WTC11 (cell line): ENCODE data around the gene TLE5. TPM values are rescaled to one million over a fixed set of nuclear protein-coding genes. Genes with fewer than 3 reads are reported as not detected.
"Not testable (repeated sequence)": the region's sequence is repeated elsewhere in the genome, so short reads cannot be mapped to it uniquely, and the experiment has no call there.

Experiments
- ATAC-seq: fragments of 200-7000 bp; cut with Tn5 transposase; 2 replicates; pipeline ENCODE4 v1.10.0; 2021; ENCODE audit warnings: mild to moderate bottlenecking, moderate library complexity
- CTCF ChIA-PET: fragments of 300-600 bp; sonication (Branson Sonifier 250); formaldehyde crosslinking; loops from one replicate; lab custom pipeline; 2021; ENCODE audit warnings: antibody characterized with exemption; lab: Charles Lee
- POLR2A ChIA-PET: fragments of 350-600 bp; sonication (Branson Sonifier 250); formaldehyde crosslinking; loops from one replicate; lab custom pipeline; 2021; ENCODE audit warnings: antibody characterized with exemption; lab: Charles Lee
- DNase-seq: peaks from one replicate; pipeline ENCODE4 v3.0.0; 2021; ENCODE audit warnings: low spot score
- H3K27ac Mint-ChIP-seq: 2 replicates; pipeline ENCODE4 v1.8.0; 2021; ENCODE audit warnings: mixed read lengths
- H3K27me3 Mint-ChIP-seq: 2 replicates; pipeline ENCODE4 v1.8.0; 2021; ENCODE audit warnings: low read depth, mild to moderate bottlenecking, moderate library complexity, mixed read lengths
- H3K36me3 Mint-ChIP-seq: 2 replicates; pipeline ENCODE4 v1.8.0; 2021; ENCODE audit warnings: mixed read lengths
- H3K4me1 Mint-ChIP-seq: 2 replicates; pipeline ENCODE4 v1.8.0; 2022; ENCODE audit warnings: mixed read lengths
- H3K4me3 Mint-ChIP-seq: 2 replicates; pipeline ENCODE4 v1.8.0; 2021; ENCODE audit warnings: mild to moderate bottlenecking, moderate library complexity, mixed read lengths
- H3K9me3 Mint-ChIP-seq: 2 replicates; pipeline ENCODE4 v1.8.0; 2021; ENCODE audit warnings: mixed read lengths
- ESRRA ChIP-seq: sonication (generic); formaldehyde crosslinking; IDR thresholded peaks from 2 replicates; pipeline ENCODE4 v1.8.1; 2022; ENCODE audit warnings: mild to moderate bottlenecking, missing genetic modification reagents, borderline replicate concordance
- FOXJ3 ChIP-seq: sonication (generic); formaldehyde crosslinking; IDR thresholded peaks from 2 replicates; pipeline ENCODE4 v1.9.0; 2021; ENCODE audit warnings: missing genetic modification reagents, mild to moderate bottlenecking, borderline replicate concordance
- PRRX2 ChIP-seq: fragments of 250-450 bp; sonication (Bioruptor Pico); IDR thresholded peaks from 2 replicates; pipeline ENCODE4 v1.8.0; 2021; ENCODE audit warnings: mild to moderate bottlenecking
- RELA ChIP-seq: sonication (generic); formaldehyde crosslinking; IDR thresholded peaks from 2 replicates; pipeline ENCODE4 v1.8.1; 2022; ENCODE audit warnings: missing genetic modification reagents, mild to moderate bottlenecking, borderline replicate concordance
- SMAD4 ChIP-seq: sonication (generic); formaldehyde crosslinking; IDR thresholded peaks from 2 replicates; pipeline ENCODE4 v1.8.0; 2022; ENCODE audit warnings: mild to moderate bottlenecking, missing genetic modification reagents
- SOX15 ChIP-seq: fragments of 250-450 bp; sonication (Bioruptor Pico); IDR thresholded peaks from 2 replicates; pipeline ENCODE4 v1.9.0; 2021; ENCODE audit warnings: mild to moderate bottlenecking
- TEAD1 ChIP-seq: sonication (generic); formaldehyde crosslinking; IDR thresholded peaks from 2 replicates; pipeline ENCODE4 v1.8.0; 2022; ENCODE audit warnings: mild to moderate bottlenecking, missing genetic modification reagents
- TEAD4 ChIP-seq: sonication (generic); formaldehyde crosslinking; IDR thresholded peaks from 2 replicates; pipeline ENCODE4 v1.8.0; 2022; ENCODE audit warnings: mild to moderate bottlenecking, missing genetic modification reagents
- TP53 ChIP-seq: sonication (generic); formaldehyde crosslinking; IDR thresholded peaks from 2 replicates; pipeline ENCODE4 v1.8.1; 2023; ENCODE audit warnings: mild to moderate bottlenecking, missing genetic modification reagents
- ZNF121 ChIP-seq: sonication (generic); formaldehyde crosslinking; IDR thresholded peaks from 2 replicates; pipeline ENCODE4 v1.8.0; 2023; ENCODE audit warnings: missing genetic modification reagents
- ZNF232 ChIP-seq: sonication (generic); formaldehyde crosslinking; IDR thresholded peaks from 2 replicates; pipeline ENCODE4 v1.8.0; 2022; ENCODE audit warnings: mild to moderate bottlenecking, missing genetic modification reagents
- ZNF423 ChIP-seq: fragments of 250-450 bp; sonication (Bioruptor Pico); IDR thresholded peaks from 2 replicates; pipeline ENCODE4 v2.1.2; 2022; ENCODE audit warnings: mild to moderate bottlenecking, moderate library complexity
- total RNA-seq: library from RNA; stranded (reverse); gene quantifications from 3 replicates; pipeline ENCODE4 v1.2.3, GENCODE V29; 2021
- TF ChIP-seq, protein P1 (sequence below): sonication (generic); formaldehyde crosslinking; IDR thresholded peaks from 2 replicates; pipeline ENCODE4 v1.8.1; 2023; ENCODE audit warnings: mild to moderate bottlenecking, missing genetic modification reagents, moderate library complexity
- TF ChIP-seq, protein P2 (sequence below): fragments of 250-450 bp; sonication (Bioruptor Pico); IDR thresholded peaks from 2 replicates; pipeline ENCODE4 v1.9.0; 2021; ENCODE audit warnings: mild to moderate bottlenecking
- TF ChIP-seq, protein P3 (sequence below): sonication (generic); formaldehyde crosslinking; IDR thresholded peaks from 2 replicates; pipeline ENCODE4 v1.8.0; 2022; ENCODE audit warnings: mild to moderate bottlenecking, missing genetic modification reagents
- TF ChIP-seq, protein P4 (sequence below): sonication (generic); formaldehyde crosslinking; IDR thresholded peaks from 2 replicates; pipeline ENCODE4 v1.8.1; 2022; ENCODE audit warnings: mild to moderate bottlenecking, missing genetic modification reagents, moderate library complexity, borderline replicate concordance
- TF ChIP-seq, protein P5 (sequence below): fragments of 200-600 bp; IDR thresholded peaks from 2 replicates; pipeline ENCODE4 v1.8.0; 2022; ENCODE audit warnings: antibody characterized with exemption
- TF ChIP-seq, protein P6 (sequence below): sonication (generic); formaldehyde crosslinking; IDR thresholded peaks from 2 replicates; pipeline ENCODE4 v1.8.1; 2023; ENCODE audit warnings: mild to moderate bottlenecking, missing genetic modification reagents
- TF ChIP-seq, protein P7 (sequence below): sonication (generic); formaldehyde crosslinking; IDR thresholded peaks from 2 replicates; pipeline ENCODE4 v1.8.1; 2023; ENCODE audit warnings: mild to moderate bottlenecking, missing genetic modification reagents, borderline replicate concordance

TLE5 gene
- total RNA-seq, 1 experiment from 2014 or later: 246 TPM

DNA sequence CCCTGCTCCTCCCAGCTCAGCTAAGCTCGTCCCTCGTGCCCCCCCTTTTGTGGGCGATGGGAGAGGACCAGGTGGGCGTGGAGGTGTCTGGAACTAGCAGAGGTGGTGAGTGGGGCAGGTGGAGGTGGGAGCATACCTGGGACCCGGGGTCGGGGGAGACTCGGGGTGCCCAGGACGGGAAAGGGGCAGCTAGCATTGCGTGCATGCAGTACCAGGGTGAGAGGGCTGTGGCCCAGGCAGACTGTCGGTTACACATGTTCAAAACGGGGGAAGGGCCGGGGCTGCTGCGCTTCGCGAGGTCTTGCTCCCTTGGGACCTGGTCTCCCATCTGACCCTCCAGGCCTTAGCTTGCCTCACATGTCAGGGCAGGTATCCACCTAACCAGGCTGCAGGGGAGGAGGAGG lies 9.1 kb downstream of the TLE5 start:
- Mint-ChIP-seq H3K36me3 (peaks cover 14% of the 10 kb centered on the region), H3K27ac (no peak overlapping the region), H3K4me1 (peaks cover 38% of the 10 kb centered on the region), H3K4me3 (no peak overlapping the region), H3K27me3 (peaks cover 4% of the 10 kb centered on the region)
- POLR2A ChIA-PET: interaction anchor here (0.8 to 1.2 kb wide), 2 partner anchors 17 to 22 kb away, joined by 4 read pairs; no protein-coding TSS in a partner anchor
- CTCF ChIA-PET: interaction anchor here (0.5 to 2.9 kb wide), 6 partner anchors 9 to 223 kb away, joined by 3 to 12 read pairs (median 4); no protein-coding TSS in a partner anchor
- TF ChIP-seq, protein P1, sequence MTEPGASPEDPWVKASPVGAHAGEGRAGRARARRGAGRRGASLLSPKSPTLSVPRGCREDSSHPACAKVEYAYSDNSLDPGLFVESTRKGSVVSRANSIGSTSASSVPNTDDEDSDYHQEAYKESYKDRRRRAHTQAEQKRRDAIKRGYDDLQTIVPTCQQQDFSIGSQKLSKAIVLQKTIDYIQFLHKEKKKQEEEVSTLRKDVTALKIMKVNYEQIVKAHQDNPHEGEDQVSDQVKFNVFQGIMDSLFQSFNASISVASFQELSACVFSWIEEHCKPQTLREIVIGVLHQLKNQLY (CRISPR knock-in tag): no peak
- TF ChIP-seq, protein P2, sequence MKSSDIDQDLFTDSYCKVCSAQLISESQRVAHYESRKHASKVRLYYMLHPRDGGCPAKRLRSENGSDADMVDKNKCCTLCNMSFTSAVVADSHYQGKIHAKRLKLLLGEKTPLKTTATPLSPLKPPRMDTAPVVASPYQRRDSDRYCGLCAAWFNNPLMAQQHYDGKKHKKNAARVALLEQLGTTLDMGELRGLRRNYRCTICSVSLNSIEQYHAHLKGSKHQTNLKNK (CRISPR knock-in tag): no peak
- no peak for TF ChIP-seq ZNF232
- TF ChIP-seq, protein P3, sequence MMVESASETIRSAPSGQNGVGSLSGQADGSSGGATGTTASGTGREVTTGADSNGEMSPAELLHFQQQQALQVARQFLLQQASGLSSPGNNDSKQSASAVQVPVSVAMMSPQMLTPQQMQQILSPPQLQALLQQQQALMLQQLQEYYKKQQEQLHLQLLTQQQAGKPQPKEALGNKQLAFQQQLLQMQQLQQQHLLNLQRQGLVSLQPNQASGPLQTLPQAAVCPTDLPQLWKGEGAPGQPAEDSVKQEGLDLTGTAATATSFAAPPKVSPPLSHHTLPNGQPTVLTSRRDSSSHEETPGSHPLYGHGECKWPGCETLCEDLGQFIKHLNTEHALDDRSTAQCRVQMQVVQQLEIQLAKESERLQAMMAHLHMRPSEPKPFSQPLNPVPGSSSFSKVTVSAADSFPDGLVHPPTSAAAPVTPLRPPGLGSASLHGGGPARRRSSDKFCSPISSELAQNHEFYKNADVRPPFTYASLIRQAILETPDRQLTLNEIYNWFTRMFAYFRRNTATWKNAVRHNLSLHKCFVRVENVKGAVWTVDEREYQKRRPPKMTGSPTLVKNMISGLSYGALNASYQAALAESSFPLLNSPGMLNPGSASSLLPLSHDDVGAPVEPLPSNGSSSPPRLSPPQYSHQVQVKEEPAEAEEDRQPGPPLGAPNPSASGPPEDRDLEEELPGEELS: no peak
- no peak for TF ChIP-seq TEAD4 (CRISPR knock-in tag)
- no peak for TF ChIP-seq PRRX2 (CRISPR knock-in tag)
- no peak for TF ChIP-seq SOX15
- TF ChIP-seq TEAD1 (CRISPR knock-in tag): no peak
- TF ChIP-seq, protein P4, sequence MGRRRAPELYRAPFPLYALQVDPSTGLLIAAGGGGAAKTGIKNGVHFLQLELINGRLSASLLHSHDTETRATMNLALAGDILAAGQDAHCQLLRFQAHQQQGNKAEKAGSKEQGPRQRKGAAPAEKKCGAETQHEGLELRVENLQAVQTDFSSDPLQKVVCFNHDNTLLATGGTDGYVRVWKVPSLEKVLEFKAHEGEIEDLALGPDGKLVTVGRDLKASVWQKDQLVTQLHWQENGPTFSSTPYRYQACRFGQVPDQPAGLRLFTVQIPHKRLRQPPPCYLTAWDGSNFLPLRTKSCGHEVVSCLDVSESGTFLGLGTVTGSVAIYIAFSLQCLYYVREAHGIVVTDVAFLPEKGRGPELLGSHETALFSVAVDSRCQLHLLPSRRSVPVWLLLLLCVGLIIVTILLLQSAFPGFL (CRISPR knock-in tag): no peak
- TF ChIP-seq, protein P5, sequence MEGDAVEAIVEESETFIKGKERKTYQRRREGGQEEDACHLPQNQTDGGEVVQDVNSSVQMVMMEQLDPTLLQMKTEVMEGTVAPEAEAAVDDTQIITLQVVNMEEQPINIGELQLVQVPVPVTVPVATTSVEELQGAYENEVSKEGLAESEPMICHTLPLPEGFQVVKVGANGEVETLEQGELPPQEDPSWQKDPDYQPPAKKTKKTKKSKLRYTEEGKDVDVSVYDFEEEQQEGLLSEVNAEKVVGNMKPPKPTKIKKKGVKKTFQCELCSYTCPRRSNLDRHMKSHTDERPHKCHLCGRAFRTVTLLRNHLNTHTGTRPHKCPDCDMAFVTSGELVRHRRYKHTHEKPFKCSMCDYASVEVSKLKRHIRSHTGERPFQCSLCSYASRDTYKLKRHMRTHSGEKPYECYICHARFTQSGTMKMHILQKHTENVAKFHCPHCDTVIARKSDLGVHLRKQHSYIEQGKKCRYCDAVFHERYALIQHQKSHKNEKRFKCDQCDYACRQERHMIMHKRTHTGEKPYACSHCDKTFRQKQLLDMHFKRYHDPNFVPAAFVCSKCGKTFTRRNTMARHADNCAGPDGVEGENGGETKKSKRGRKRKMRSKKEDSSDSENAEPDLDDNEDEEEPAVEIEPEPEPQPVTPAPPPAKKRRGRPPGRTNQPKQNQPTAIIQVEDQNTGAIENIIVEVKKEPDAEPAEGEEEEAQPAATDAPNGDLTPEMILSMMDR: no peak
- no peak for TF ChIP-seq RELA (CRISPR knock-in tag)
- no peak for TF ChIP-seq TP53
- TF ChIP-seq FOXJ3 (CRISPR knock-in tag): no peak
- TF ChIP-seq, protein P6, sequence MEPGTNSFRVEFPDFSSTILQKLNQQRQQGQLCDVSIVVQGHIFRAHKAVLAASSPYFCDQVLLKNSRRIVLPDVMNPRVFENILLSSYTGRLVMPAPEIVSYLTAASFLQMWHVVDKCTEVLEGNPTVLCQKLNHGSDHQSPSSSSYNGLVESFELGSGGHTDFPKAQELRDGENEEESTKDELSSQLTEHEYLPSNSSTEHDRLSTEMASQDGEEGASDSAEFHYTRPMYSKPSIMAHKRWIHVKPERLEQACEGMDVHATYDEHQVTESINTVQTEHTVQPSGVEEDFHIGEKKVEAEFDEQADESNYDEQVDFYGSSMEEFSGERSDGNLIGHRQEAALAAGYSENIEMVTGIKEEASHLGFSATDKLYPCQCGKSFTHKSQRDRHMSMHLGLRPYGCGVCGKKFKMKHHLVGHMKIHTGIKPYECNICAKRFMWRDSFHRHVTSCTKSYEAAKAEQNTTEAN (CRISPR knock-in tag): no peak
- no peak for TF ChIP-seq SMAD4 (CRISPR knock-in tag)
- TF ChIP-seq, protein P7, sequence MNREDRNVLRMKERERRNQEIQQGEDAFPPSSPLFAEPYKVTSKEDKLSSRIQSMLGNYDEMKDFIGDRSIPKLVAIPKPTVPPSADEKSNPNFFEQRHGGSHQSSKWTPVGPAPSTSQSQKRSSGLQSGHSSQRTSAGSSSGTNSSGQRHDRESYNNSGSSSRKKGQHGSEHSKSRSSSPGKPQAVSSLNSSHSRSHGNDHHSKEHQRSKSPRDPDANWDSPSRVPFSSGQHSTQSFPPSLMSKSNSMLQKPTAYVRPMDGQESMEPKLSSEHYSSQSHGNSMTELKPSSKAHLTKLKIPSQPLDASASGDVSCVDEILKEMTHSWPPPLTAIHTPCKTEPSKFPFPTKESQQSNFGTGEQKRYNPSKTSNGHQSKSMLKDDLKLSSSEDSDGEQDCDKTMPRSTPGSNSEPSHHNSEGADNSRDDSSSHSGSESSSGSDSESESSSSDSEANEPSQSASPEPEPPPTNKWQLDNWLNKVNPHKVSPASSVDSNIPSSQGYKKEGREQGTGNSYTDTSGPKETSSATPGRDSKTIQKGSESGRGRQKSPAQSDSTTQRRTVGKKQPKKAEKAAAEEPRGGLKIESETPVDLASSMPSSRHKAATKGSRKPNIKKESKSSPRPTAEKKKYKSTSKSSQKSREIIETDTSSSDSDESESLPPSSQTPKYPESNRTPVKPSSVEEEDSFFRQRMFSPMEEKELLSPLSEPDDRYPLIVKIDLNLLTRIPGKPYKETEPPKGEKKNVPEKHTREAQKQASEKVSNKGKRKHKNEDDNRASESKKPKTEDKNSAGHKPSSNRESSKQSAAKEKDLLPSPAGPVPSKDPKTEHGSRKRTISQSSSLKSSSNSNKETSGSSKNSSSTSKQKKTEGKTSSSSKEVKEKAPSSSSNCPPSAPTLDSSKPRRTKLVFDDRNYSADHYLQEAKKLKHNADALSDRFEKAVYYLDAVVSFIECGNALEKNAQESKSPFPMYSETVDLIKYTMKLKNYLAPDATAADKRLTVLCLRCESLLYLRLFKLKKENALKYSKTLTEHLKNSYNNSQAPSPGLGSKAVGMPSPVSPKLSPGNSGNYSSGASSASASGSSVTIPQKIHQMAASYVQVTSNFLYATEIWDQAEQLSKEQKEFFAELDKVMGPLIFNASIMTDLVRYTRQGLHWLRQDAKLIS: no peak
- no peak for TF ChIP-seq ZNF423 (CRISPR knock-in tag)
- no peak for TF ChIP-seq ZNF121
- TF ChIP-seq ESRRA (CRISPR knock-in tag): no peak
- TF ChIP-seq, all 79 proteins: peak for 0
- DNase-seq (no peak), ATAC-seq (no peak)
- H3K9me3 Mint-ChIP-seq: no peaks in the 10 kb centered on the region

DNA sequence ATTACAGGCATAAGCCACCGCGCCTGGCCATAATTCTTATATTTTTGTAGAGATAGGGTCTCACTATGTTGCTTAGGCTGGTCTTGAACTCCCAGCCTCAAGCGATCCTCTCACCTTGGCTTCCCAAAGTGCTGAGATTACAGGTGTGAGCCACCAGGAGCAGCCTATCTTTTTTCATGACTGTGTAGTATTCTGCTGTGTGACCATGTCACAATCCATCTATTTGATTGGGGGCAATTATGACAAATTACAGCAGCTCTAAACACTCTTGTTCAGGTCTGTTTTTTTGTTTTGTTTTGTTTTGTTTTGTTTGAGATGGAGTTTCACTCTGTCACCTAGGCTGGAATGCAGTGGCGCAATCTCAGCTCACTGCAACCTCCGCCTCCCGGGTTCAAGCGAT lies 12.3 kb downstream of the TLE5 start:
- POLR2A ChIA-PET, H3K27ac Mint-ChIP-seq, DNase-seq, H3K9me3 Mint-ChIP-seq, ATAC-seq, CTCF ChIA-PET, H3K4me3 Mint-ChIP-seq, H3K36me3 Mint-ChIP-seq: not testable (repeated sequence)
- Mint-ChIP-seq H3K27me3 (peaks cover 20% of the 10 kb centered on the region), H3K4me1 (peaks cover 33% of the 10 kb centered on the region)
